Body of pancreas (tissue), 4 donors: ENCODE measurements around the gene LHCGR. TPM values are rescaled to one million over a fixed set of nuclear protein-coding genes. Genes with fewer than 3 reads are reported as not detected.

ENCODE experiments used
- ATAC-seq: fragments of 150-250 bp; one replicate; pipeline ENCODE4 v1.9.1; 2016
- DNase-seq, 4 donors: peaks; one replicate each; pipeline ENCODE4 v3.0.0-alpha.2; 2019
- H3K27ac ChIP-seq, 4 donors: fragments of 200-600 bp; sonication (generic); 1 replicate in 3 of 4; 2 replicates in 1 of 4; pipeline versions ENCODE4 v1.5.1 to v1.6.1; 2016 to 2019; ENCODE audit warnings: mild to moderate bottlenecking in 1 of 4, mixed read lengths in 1 of 4, moderate library complexity in 1 of 4
- H3K27me3 ChIP-seq, 2 donors: fragments of 200-600 bp; sonication (generic); one replicate each; pipeline ENCODE4 v1.6.0; 2016; ENCODE audit warnings: mild to moderate bottlenecking in 1 of 2
- H3K36me3 ChIP-seq, 2 donors: fragments of 200-600 bp; sonication (generic); replicated peaks in 1 of 2; 2 replicates each; pipeline ENCODE4 v1.5.1; 2016; ENCODE audit warnings: low read depth in 2 of 2; ENCODE audit not compliant: insufficient read depth in 1 of 2
- H3K4me1 ChIP-seq: fragments of 200-600 bp; sonication (generic); one replicate; pipeline ENCODE4 v1.6.0; 2016
- H3K4me3 ChIP-seq, 2 donors: fragments of 200-600 bp; sonication (generic); 1 replicate in 1 of 2; 2 replicates in 1 of 2; pipeline ENCODE4 v1.5.1; 2016 to 2019
- H3K9me3 ChIP-seq, 3 donors: fragments of 200-600 bp; sonication (generic); 1 replicate in 2 of 3; 2 replicates in 1 of 3; pipeline ENCODE4 v1.5.1; 2016
- POLR2A ChIP-seq, 3 donors: fragments of 450-650 bp; IDR thresholded peaks; one replicate each; pipeline ENCODE4 v1.6.1; 2016; ENCODE audit warnings: antibody characterized with exemption in 3 of 3, mild to moderate bottlenecking in 2 of 3
- WGBS, 2 donors: methylation state at CpG; one replicate each; pipeline ENCODE4 v1.1.5; 2017; 5-methylcytosine and 5-hydroxymethylcytosine counted together
- intact Hi-C: fragments of 100-400 bp; cut with DNase I; formaldehyde crosslinking; loops from one replicate; pipeline ENCODE4 v1.15.1; 2023
- small RNA-seq: library from RNA; depleted of rRNA; stranded (forward); fragments of <200 nt; gene quantifications from one replicate; pipeline ENCODE3, GENCODE V24; 2016
- total RNA-seq, 2 donors: library from RNA; depleted of rRNA; stranded (reverse); fragments of >200 nt; gene quantifications; one replicate each; pipeline ENCODE4 v1.1.0, GENCODE V29; 2016
- TF ChIP-seq, protein P1 (sequence below), 7 experiments: fragments of 450-650 bp in 4 of 7; fragments of 200-600 bp in 3 of 7; sonication (generic) in 3 of 7; IDR thresholded peaks; one replicate each; pipeline ENCODE4 v1.5.1; 2016 to 2019; ENCODE audit warnings: antibody characterized with exemption in 7 of 7

The LHCGR gene
- total RNA-seq, 2 donors from 2014 or later, result not detected

DNA sequence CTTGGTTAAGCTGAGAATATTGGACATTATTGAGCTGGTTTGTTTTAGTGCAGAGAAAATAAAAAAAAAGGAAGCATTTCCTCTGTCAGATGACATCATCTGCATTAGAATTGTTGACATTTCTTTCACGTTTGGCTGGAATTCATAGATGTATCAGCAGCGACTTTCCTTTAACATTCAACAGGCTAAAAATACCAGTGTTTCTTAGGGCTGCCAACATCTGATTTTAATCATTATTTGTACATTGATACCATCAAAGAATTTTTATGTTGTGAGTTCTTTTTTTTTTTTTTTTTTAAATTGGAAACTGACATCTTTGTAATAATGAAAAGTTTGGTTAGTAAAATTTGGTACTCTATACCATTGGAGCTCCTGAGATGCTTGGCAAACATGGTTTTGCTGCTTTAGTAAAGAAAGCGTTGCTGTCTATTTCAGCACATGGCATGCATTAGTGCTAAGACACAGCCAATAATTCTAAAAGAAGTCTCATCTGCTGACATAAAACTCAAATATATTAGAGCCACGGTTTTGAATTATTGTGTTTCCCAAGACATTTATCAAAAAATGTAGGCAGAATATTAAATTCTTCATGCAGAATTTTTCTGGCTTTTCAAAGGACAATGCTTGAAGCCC is 104.2 kb downstream of the LHCGR start:
- WGBS, 2 donors, result 29 to 30% methylated on average over 4 of the region's 4 CpGs
- no peaks in the 10 kb centered on the region for H3K36me3 ChIP-seq
- DNase-seq (no peak), ATAC-seq (no peak)
- H3K27me3 ChIP-seq, result no peaks in the 10 kb centered on the region
- H3K9me3 ChIP-seq, result no peaks in the 10 kb centered on the region
- intact Hi-C loops, result no loop called here
- no peak overlapping the region for H3K27ac ChIP-seq
- H3K4me3 ChIP-seq, result no peak overlapping the region
- no peaks in the 10 kb centered on the region for H3K4me1 ChIP-seq
- TF ChIP-seq, protein P1, sequence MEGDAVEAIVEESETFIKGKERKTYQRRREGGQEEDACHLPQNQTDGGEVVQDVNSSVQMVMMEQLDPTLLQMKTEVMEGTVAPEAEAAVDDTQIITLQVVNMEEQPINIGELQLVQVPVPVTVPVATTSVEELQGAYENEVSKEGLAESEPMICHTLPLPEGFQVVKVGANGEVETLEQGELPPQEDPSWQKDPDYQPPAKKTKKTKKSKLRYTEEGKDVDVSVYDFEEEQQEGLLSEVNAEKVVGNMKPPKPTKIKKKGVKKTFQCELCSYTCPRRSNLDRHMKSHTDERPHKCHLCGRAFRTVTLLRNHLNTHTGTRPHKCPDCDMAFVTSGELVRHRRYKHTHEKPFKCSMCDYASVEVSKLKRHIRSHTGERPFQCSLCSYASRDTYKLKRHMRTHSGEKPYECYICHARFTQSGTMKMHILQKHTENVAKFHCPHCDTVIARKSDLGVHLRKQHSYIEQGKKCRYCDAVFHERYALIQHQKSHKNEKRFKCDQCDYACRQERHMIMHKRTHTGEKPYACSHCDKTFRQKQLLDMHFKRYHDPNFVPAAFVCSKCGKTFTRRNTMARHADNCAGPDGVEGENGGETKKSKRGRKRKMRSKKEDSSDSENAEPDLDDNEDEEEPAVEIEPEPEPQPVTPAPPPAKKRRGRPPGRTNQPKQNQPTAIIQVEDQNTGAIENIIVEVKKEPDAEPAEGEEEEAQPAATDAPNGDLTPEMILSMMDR (IDR thresholded peaks at IDR 0.05), result no peak
- no peak for TF ChIP-seq POLR2A (IDR thresholded peaks at IDR 0.05)

DNA sequence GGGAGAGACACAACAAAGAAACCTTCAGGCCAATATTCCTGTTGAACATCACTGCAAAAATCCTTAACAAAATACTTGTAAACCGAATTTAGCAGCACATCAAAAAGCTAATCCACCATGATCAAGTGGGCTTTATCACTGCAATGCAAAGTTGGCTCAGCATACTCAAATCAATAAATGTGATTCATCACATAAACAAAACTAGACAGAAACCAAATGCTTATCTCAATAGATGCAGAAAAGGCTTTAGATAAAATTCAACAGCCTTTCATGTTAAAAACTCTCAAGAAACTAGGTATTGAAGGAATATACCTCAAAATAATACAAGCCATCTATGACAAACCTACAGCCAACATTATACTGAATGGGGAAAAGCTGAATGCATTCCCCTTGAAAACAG is 117.3 kb downstream of the LHCGR start:
- WGBS, 2 donors, result 21 to 50% methylated on average over 1 of the region's 1 CpG

More for the DNA sequence above, 117.3 kb downstream of the LHCGR start:
- DNase-seq (no peak), ATAC-seq (no peak)
- intact Hi-C loops, result no loop called here
- Histone ChIP-seq H3K4me3 (no peak overlapping the region), H3K36me3 (no peaks in the 10 kb centered on the region), H3K27ac (no peak overlapping the region), H3K27me3 (no peaks in the 10 kb centered on the region), H3K9me3 (no peaks in the 10 kb centered on the region), H3K4me1 (no peaks in the 10 kb centered on the region)
- TF ChIP-seq POLR2A (IDR thresholded peaks at IDR 0.05), result no peak
- TF ChIP-seq, protein P1 (IDR thresholded peaks at IDR 0.05), result no peak

Small RNA genes within 50 kb of the gene (small RNA-seq; reads per million reads assigned to genes)
- gene ELOBP3, result not detected

Other genes with a start within 250 kb of the LHCGR start
- gene STON1, start 225.6 kb downstream of the LHCGR start, total RNA-seq, result 10 to 100 TPM in 1 of 2 donors, 1 to 10 TPM in 1; 9.1 to 24.1 TPM
- gene GTF2A1L, start 137.9 kb downstream of the LHCGR start, total RNA-seq, result 1 to 10 TPM in 1 of 2 donors, not detected in 1; 1.0 TPM